GM12878 (cell line): ENCODE measurements around the gene DNAJC13. TPM values are rescaled to one million over a fixed set of nuclear protein-coding genes. Genes with fewer than 3 reads are reported as not detected.

ENCODE experiments used
- ATAC-seq: fragments of 200-7000 bp; cut with Tn5 transposase; 3 replicates; pipeline ENCODE4 v1.9.1; 2020; ENCODE audit warnings: mild to moderate bottlenecking, moderate library complexity
- BruUV-seq: library from RNA; stranded (reverse); fragments of 400-500 nt; replicated peaks from 2 replicates; lab custom pipeline; 2021; lab: Mats Ljungman, UMichigan
- CTCF ChIA-PET: fragments of 300-600 bp; sonication (Branson Sonifier 250); formaldehyde crosslinking; extraction: SDS; loops from one replicate; lab custom pipeline; 2021; ENCODE audit warnings: inconsistent platforms; lab: Yijun Ruan, JAX
- POLR2A ChIA-PET: fragments of 350-600 bp; formaldehyde crosslinking; extraction: SDS; loops from one replicate; lab custom pipeline; 2021; ENCODE audit warnings: inconsistent platforms; lab: Charles Lee
- RAD21 ChIA-PET: fragments of 300-600 bp; sonication (Branson Sonifier 250); formaldehyde crosslinking; loops from one replicate; lab custom pipeline; 2023; ENCODE audit warnings: antibody characterized with exemption; ENCODE audit not compliant: unreplicated experiment; lab: Charles Lee
- SMC1A ChIA-PET: fragments of 300-600 bp; sonication (Branson Sonifier 250); formaldehyde crosslinking; loops from one replicate; lab custom pipeline; 2023; ENCODE audit not compliant: unreplicated experiment, uncharacterized antibody; lab: Charles Lee
- DNase-seq: peaks from one replicate; pipeline ENCODE4 v3.0.0-alpha.2; 2011; ENCODE audit warnings: low read depth, low spot score
- FAIRE-seq: peaks from 3 replicates; lab custom pipeline; 2011; peaks lifted over from hg19 to GRCh38; lab: Jason Lieb, UNC
- H2AFZ ChIP-seq: 2 replicates; pipeline ENCODE4 v1.6.0; 2011; ENCODE audit warnings: low read depth, low read length, control low read depth; ENCODE audit not compliant: control insufficient read depth
- H3K27ac ChIP-seq: 2 replicates; pipeline ENCODE4 v1.5.1; 2011; ENCODE audit warnings: control low read depth; ENCODE audit not compliant: control insufficient read depth, insufficient read depth
- H3K27me3 ChIP-seq, 2 experiments: replicated peaks in 1 of 2; 2 replicates each; pipeline versions ENCODE4 v1.6.0 to v1.6.1; 2011; ENCODE audit warnings: low read length in 1 of 2; ENCODE audit not compliant: control insufficient read depth in 2 of 2, insufficient read depth in 2 of 2
- H3K36me3 ChIP-seq, 2 experiments: 2 replicates each; pipeline ENCODE4 v1.5.1; 2011; ENCODE audit warnings: low read length in 1 of 2; ENCODE audit not compliant: control insufficient read depth in 2 of 2, insufficient read depth in 2 of 2
- H3K4me1 ChIP-seq: 2 replicates; pipeline ENCODE4 v1.6.1; 2011; ENCODE audit warnings: mild to moderate bottlenecking, low read length, moderate library complexity, mixed read lengths; ENCODE audit not compliant: control insufficient read depth, insufficient read depth
- H3K4me2 ChIP-seq: 2 replicates; pipeline ENCODE4 v1.6.0; 2011; ENCODE audit warnings: control low read depth; ENCODE audit not compliant: control insufficient read depth, insufficient read depth
- H3K4me3 ChIP-seq: fragments of 200-600 bp; sonication (generic); 2 replicates; pipeline ENCODE4 v1.5.1; 2016
- H3K79me2 ChIP-seq: 2 replicates; pipeline ENCODE4 v1.6.0; 2011; ENCODE audit warnings: low read length; ENCODE audit not compliant: control insufficient read depth, insufficient read depth
- H3K9ac ChIP-seq: 2 replicates; pipeline ENCODE4 v1.8.0; 2011; ENCODE audit warnings: low read length, control low read depth, mixed read lengths; ENCODE audit not compliant: control insufficient read depth, insufficient read depth
- H3K9me3 ChIP-seq: replicated peaks from 3 replicates; pipeline ENCODE4 v1.5.1; 2011; ENCODE audit warnings: mild to moderate bottlenecking, low read length; ENCODE audit not compliant: control insufficient read depth, insufficient read depth
- H4K20me1 ChIP-seq: 2 replicates; pipeline ENCODE4 v1.6.0; 2011; ENCODE audit not compliant: control insufficient read depth, insufficient read depth
- ASH2L ChIP-seq: fragments of 300-600, 200-600 bp; sonication (generic); IDR thresholded peaks from 2 replicates; pipeline ENCODE4 v1.6.1; 2017; ENCODE audit warnings: low read depth, mild to moderate bottlenecking, borderline replicate concordance
- RUNX3 ChIP-seq: IDR thresholded peaks from 2 replicates; pipeline ENCODE4 v1.6.1; 2012; ENCODE audit warnings: low read length, inconsistent platforms
- USF1 ChIP-seq: IDR thresholded peaks from 2 replicates; pipeline ENCODE4 v1.6.1; 2011; ENCODE audit warnings: borderline replicate concordance, low read depth, mild to moderate bottlenecking, moderate library complexity, mixed read lengths, low read length; ENCODE audit not compliant: insufficient read depth; ENCODE audit errors: extremely low read length
- whole genome bisulfite sequencing: methylation state at CpG from one replicate; pipeline ENCODE4 v1.1.6; 2016; ENCODE audit warnings: low lambda C conversion rate; ENCODE audit not compliant: insufficient replicate concordance, insufficient coverage; ENCODE audit errors: missing lambda C conversion rate; 5-methylcytosine and 5-hydroxymethylcytosine counted together
- in situ Hi-C: fragments of 300-500 bp; cut with MboI; formaldehyde crosslinking; loops from 9 replicates; pipeline ENCODE4 v1.14.3; 2018; ENCODE audit warnings: mixed read lengths
- intact Hi-C: fragments of 100-400 bp; cut with micrococcal nuclease; formaldehyde crosslinking; loops from one replicate; pipeline ENCODE4 v1.14.2; 2022; ENCODE audit not compliant: unreplicated experiment
- polyA plus RNA-seq, 11 experiments: library from polyadenylated mRNA; depleted of rRNA in 4 of 11; unstranded in 6 of 11; stranded (reverse) in 5 of 11; fragments of >200 nt; fragmentation: Nextera tagmentation in 4 of 11; fragmentation: Illumina TruSeq in 1 of 11; extraction: Ambion mirVana in 4 of 11; extraction: Trizol in 1 of 11; gene quantifications; 1 replicate in 1 of 11; 2 replicates in 10 of 11; pipeline versions ENCODE4 v1.2.1 to v1.2.3, GENCODE V29; 2011 to 2016; ENCODE audit warnings: inconsistent platforms in 2 of 11, missing spikeins in 2 of 11, low read depth in 1 of 11
- total RNA-seq, 4 experiments: library from RNA; depleted of rRNA in 3 of 4; stranded (reverse); fragments of >200 nt in 3 of 4; fragmentation: Illumina TruSeq in 1 of 4; extraction: Trizol in 1 of 4; gene quantifications; 2 replicates each; pipeline versions ENCODE4 v1.2.1 to v1.2.3, GENCODE V29; 2013 to 2021
- TF ChIP-seq, protein P1 (sequence below): IDR thresholded peaks from 2 replicates; pipeline ENCODE4 v1.6.1; 2012; ENCODE audit warnings: improper control_type of control experiment, low read depth, low read length; ENCODE audit not compliant: insufficient replicate concordance

Gene DNAJC13
- total and polyA plus RNA-seq, 10 of the 15 experiments (the other 5 are each of a cell fraction or from before 2014, with no cell fraction given): 8.3 to 33.9 (median 17.0) TPM

- in situ Hi-C loops: no loop called here
- ChIA-PET RAD21 (no interaction called here), CTCF (interaction anchor here (1.2 kb wide), 1 partner anchor 21 kb away, joined by 3 read pairs; no protein-coding TSS in a partner anchor), SMC1A (no interaction called here), POLR2A (no interaction called here)
- H4K20me1 ChIP-seq: no peaks in the 10 kb centered on the region
- no peaks in the 10 kb centered on the region for H3K27me3 ChIP-seq
- no TSS peak for BruUV-seq
- TF ChIP-seq ASH2L: no peak
- TF ChIP-seq RUNX3: no peak
- TF ChIP-seq, protein P1, sequence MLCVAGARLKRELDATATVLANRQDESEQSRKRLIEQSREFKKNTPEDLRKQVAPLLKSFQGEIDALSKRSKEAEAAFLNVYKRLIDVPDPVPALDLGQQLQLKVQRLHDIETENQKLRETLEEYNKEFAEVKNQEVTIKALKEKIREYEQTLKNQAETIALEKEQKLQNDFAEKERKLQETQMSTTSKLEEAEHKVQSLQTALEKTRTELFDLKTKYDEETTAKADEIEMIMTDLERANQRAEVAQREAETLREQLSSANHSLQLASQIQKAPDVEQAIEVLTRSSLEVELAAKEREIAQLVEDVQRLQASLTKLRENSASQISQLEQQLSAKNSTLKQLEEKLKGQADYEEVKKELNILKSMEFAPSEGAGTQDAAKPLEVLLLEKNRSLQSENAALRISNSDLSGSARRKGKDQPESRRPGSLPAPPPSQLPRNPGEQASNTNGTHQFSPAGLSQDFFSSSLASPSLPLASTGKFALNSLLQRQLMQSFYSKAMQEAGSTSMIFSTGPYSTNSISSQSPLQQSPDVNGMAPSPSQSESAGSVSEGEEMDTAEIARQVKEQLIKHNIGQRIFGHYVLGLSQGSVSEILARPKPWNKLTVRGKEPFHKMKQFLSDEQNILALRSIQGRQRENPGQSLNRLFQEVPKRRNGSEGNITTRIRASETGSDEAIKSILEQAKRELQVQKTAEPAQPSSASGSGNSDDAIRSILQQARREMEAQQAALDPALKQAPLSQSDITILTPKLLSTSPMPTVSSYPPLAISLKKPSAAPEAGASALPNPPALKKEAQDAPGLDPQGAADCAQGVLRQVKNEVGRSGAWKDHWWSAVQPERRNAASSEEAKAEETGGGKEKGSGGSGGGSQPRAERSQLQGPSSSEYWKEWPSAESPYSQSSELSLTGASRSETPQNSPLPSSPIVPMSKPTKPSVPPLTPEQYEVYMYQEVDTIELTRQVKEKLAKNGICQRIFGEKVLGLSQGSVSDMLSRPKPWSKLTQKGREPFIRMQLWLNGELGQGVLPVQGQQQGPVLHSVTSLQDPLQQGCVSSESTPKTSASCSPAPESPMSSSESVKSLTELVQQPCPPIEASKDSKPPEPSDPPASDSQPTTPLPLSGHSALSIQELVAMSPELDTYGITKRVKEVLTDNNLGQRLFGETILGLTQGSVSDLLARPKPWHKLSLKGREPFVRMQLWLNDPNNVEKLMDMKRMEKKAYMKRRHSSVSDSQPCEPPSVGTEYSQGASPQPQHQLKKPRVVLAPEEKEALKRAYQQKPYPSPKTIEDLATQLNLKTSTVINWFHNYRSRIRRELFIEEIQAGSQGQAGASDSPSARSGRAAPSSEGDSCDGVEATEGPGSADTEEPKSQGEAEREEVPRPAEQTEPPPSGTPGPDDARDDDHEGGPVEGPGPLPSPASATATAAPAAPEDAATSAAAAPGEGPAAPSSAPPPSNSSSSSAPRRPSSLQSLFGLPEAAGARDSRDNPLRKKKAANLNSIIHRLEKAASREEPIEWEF: no peak
- TF ChIP-seq USF1: no peak
- FAIRE-seq (no peak), ATAC-seq (no peak), DNase-seq (no peak)
- no peak overlapping the region for H3K4me3 ChIP-seq
- H3K9me3 ChIP-seq: no peaks in the 10 kb centered on the region
- no peaks in the 10 kb centered on the region for H3K36me3 ChIP-seq
- 77% methylated on average over 8 of the region's 8 CpGs for WGBS
- H3K27ac ChIP-seq: no peak overlapping the region
- H3K4me2 ChIP-seq: no peak overlapping the region
- no peaks in the 10 kb centered on the region for H3K4me1 ChIP-seq
- no peaks in the 10 kb centered on the region for H3K79me2 ChIP-seq
- intact Hi-C loops: no loop called here
- H2AFZ ChIP-seq: no peak overlapping the region
- no peak overlapping the region for H3K9ac ChIP-seq
Observed at GRCh38 chr3:132556508-132557159, 139.3 kb downstream of the DNAJC13 start.
